SU-DHL-6 (cell line): Measurements from ENCODE around the gene EME2.

Experiments
- H2AFZ ChIP-seq: fragments of 200-600 bp; sonication (generic); 2 replicates; pipeline ENCODE4 v1.6.1; 2014; ENCODE audit warnings: low read depth, mild to moderate bottlenecking, moderate library complexity, mixed read lengths, antibody characterized with exemption, low read length; ENCODE audit not compliant: severe bottlenecking
- H3F3A ChIP-seq: fragments of 200-600 bp; shearing (Covaris generic); 2 replicates; pipeline ENCODE4 v1.6.0; 2016; ENCODE audit warnings: antibody characterized with exemption, mild to moderate bottlenecking; ENCODE audit not compliant: insufficient read depth
- H3K27ac ChIP-seq: fragments of 200-600 bp; sonication (generic); 2 replicates; pipeline ENCODE4 v1.5.1; 2016; ENCODE audit warnings: low read depth, mild to moderate bottlenecking, low read length, moderate library complexity, mixed read lengths
- H3K27me3 ChIP-seq: fragments of 200-600 bp; sonication (generic), shearing (Covaris generic); 2 replicates; pipeline ENCODE4 v1.6.0; 2014; ENCODE audit warnings: mild to moderate bottlenecking, low read length
- H3K36me3 ChIP-seq: fragments of 200-600 bp; sonication (generic); 2 replicates; pipeline ENCODE4 v1.6.1; 2014; ENCODE audit warnings: mild to moderate bottlenecking, low read length, mixed read lengths
- H3K4me2 ChIP-seq: fragments of 300-600, 200-600 bp; shearing (Covaris generic), sonication (generic); 2 replicates; pipeline ENCODE4 v1.6.0; 2014; ENCODE audit warnings: low read length, low read depth, mild to moderate bottlenecking; ENCODE audit not compliant: poor library complexity, severe bottlenecking
- H3K4me3 ChIP-seq: fragments of 200-600 bp; sonication (generic); 2 replicates; pipeline ENCODE4 v1.5.1; 2014; ENCODE audit warnings: antibody characterized with exemption, low read length, mild to moderate bottlenecking, mixed read lengths; ENCODE audit not compliant: insufficient read depth, poor library complexity, severe bottlenecking
- H3K79me2 ChIP-seq: fragments of 200-600 bp; sonication (generic); 2 replicates; pipeline ENCODE4 v1.6.1; 2014; ENCODE audit warnings: mild to moderate bottlenecking, low read length, moderate library complexity; ENCODE audit not compliant: insufficient read depth
- H3K9ac ChIP-seq: fragments of 200-600 bp; sonication (generic); 2 replicates; pipeline ENCODE4 v1.7.0; 2014; ENCODE audit warnings: mild to moderate bottlenecking, low read length
- H3K9me2 ChIP-seq: fragments of 200-600 bp; sonication (generic); replicated peaks from 2 replicates; pipeline ENCODE4 v1.6.1; 2014; ENCODE audit warnings: low read length; ENCODE audit not compliant: insufficient read depth
- H3K9me3 ChIP-seq: fragments of 200-600 bp; sonication (generic); 2 replicates; pipeline ENCODE4 v1.6.1; 2014; ENCODE audit warnings: low read length, mixed read lengths; ENCODE audit not compliant: insufficient read depth
- H4K20me1 ChIP-seq: fragments of 200-600 bp; sonication (generic); 2 replicates; pipeline ENCODE4 v1.6.1; 2014; ENCODE audit warnings: low read depth, mild to moderate bottlenecking, antibody characterized with exemption, low read length, moderate library complexity, mixed read lengths
- CTCF ChIP-seq: fragments of 200-600 bp; sonication (generic); IDR thresholded peaks from one replicate; pipeline ENCODE4 v1.5.1; 2017; ENCODE audit warnings: antibody characterized with exemption, mild to moderate bottlenecking, low read length, moderate library complexity; ENCODE audit not compliant: insufficient read depth, poor library complexity, severe bottlenecking
- EZH2phosphoT487 ChIP-seq: fragments of 200-600 bp; sonication (generic), shearing (Covaris generic); conservative IDR thresholded peaks from 2 replicates; pipeline ENCODE4 v1.6.1; 2018; ENCODE audit warnings: mild to moderate bottlenecking, antibody characterized with exemption, low read length, moderate library complexity, mixed read lengths

Gene EME2

GRCh38 chr16:1779234-1779701 lies 6.7 kb downstream of the EME2 start:
- H3K9me2 ChIP-seq = no peaks in the 10 kb centered on the region
- H3F3A ChIP-seq = no peaks in the 10 kb centered on the region
- H3K9me3 ChIP-seq = no peaks in the 10 kb centered on the region
- H2AFZ ChIP-seq = no peak overlapping the region
- peaks cover 14% of the 10 kb centered on the region for H3K79me2 ChIP-seq
- H4K20me1 ChIP-seq = no peaks in the 10 kb centered on the region
- H3K36me3 ChIP-seq = no peaks in the 10 kb centered on the region
- H3K4me2 ChIP-seq = no peak overlapping the region
- TF ChIP-seq EZH2phosphoT487 = no peak
- TF ChIP-seq CTCF = no peak
- no peaks in the 10 kb centered on the region for H3K27me3 ChIP-seq
- no peak overlapping the region for H3K4me3 ChIP-seq
- H3K9ac ChIP-seq = no peak overlapping the region
- H3K27ac ChIP-seq = no peak overlapping the region

GRCh38 chr16:1779741-1780676 lies 7.4 kb downstream of the EME2 start:
- Histone ChIP-seq H3F3A (no peaks in the 10 kb centered on the region), H3K27ac (no peak overlapping the region), H3K79me2 (peaks cover 17% of the 10 kb centered on the region), H3K9me2 (no peaks in the 10 kb centered on the region), H4K20me1 (no peaks in the 10 kb centered on the region), H3K27me3 (no peaks in the 10 kb centered on the region), H3K36me3 (no peaks in the 10 kb centered on the region), H3K4me2 (no peak overlapping the region), H3K9me3 (no peaks in the 10 kb centered on the region), H3K9ac (no peak overlapping the region), H2AFZ (no peak overlapping the region), H3K4me3 (no peak overlapping the region)
- no peak for TF ChIP-seq EZH2phosphoT487
- no peak for TF ChIP-seq CTCF

GRCh38 chr16:1780677-1781072 lies 8.1 kb downstream of the EME2 start:
- Histone ChIP-seq H3K4me2 (no peak overlapping the region), H3K27ac (no peak overlapping the region), H4K20me1 (no peaks in the 10 kb centered on the region), H3F3A (no peaks in the 10 kb centered on the region), H2AFZ (no peak overlapping the region), H3K9ac (no peak overlapping the region), H3K79me2 (peaks cover 24% of the 10 kb centered on the region), H3K4me3 (no peak overlapping the region), H3K36me3 (no peaks in the 10 kb centered on the region), H3K9me3 (no peaks in the 10 kb centered on the region), H3K9me2 (no peaks in the 10 kb centered on the region), H3K27me3 (no peaks in the 10 kb centered on the region)
- TF ChIP-seq CTCF (no peak), EZH2phosphoT487 (no peak)
